GM21528 (cell line): ENCODE results near the gene RBM33.
"Not testable (repeated sequence)": the region's sequence is repeated elsewhere in the genome, so short reads cannot be mapped to it uniquely, and the experiment has no call there.

Experiments
- ATAC-seq: cut with Tn5 transposase; IDR thresholded peaks from one replicate; pipeline ENCODE4 v1.9.1; 2021; ENCODE audit warnings: mild to moderate bottlenecking, moderate library complexity; ENCODE audit not compliant: unreplicated experiment, low FRiP score

Gene RBM33

GRCh38 chr7:155815332-155816191, 171.1 kb downstream of the RBM33 start:
- ATAC-seq: peak; percentile 80

GRCh38 chr7:155816192-155816508, 171.7 kb downstream of the RBM33 start:
- ATAC-seq: no peak

DNA sequence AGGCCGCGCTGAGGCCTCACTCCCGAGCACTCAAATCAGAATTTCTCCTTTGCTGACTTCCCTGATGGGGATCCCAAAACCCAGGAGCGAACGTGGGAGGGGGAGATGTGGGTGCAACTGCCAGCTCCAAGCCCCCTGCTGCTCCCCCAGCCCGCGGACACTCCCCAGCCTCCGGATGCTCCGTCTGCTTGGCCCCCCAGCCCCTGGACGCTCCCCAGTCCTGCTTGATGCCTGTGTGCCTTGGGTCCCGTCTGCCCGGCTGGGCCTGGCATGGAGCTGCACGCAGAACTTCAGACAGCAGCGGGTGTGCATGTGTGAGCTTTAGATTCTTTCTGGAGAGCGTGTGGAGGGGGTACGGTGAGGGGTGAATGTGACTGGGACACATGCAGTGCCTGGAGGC, 172.5 kb downstream of the RBM33 start:
- ATAC-seq: no peak

DNA sequence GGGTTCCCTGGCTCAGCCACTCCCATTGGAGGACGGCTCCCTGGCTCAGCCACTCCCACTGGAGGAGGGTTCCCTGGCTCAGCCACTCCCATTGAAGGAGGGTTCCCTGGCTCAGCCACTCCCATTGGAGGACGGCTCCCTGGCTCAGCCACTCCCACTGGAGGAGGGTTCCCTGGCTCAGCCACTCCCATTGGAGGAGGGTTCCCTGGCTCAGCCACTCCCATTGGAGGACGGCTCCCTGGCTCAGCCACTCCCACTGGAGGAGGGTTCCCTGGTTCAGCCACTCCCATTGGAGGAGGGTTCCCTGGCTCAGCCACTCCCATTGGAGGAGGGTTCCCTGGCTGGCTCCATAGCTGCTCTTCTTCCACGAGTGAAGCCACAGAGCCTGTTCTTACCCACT, 173.1 kb downstream of the RBM33 start:
- not testable (repeated sequence) for ATAC-seq

GRCh38 chr7:155818154-155818819, 173.8 kb downstream of the RBM33 start:
- no peak for ATAC-seq

DNA sequence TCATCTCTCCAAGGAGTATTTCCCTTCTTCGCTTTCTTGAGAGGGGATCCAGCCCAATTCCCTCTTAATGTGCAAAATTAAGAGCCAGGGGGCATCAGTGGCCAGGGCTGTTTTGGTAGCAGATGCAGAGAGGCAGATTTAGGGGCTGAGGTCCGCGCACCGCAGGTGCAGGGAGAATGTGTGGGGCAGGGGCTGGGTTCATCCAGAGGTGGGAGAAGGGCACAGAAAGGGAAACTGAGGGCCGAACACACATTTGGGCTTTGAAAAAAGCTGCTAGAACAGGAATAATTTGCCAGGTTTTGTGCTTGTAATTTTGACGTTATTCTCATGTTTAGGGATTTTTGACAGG, 174.3 kb downstream of the RBM33 start:
- ATAC-seq: no peak

GRCh38 chr7:155819186-155819585, 174.7 kb downstream of the RBM33 start:
- ATAC-seq: no peak

GRCh38 chr7:155820246-155820645, 175.8 kb downstream of the RBM33 start:
- no peak for ATAC-seq

DNA sequence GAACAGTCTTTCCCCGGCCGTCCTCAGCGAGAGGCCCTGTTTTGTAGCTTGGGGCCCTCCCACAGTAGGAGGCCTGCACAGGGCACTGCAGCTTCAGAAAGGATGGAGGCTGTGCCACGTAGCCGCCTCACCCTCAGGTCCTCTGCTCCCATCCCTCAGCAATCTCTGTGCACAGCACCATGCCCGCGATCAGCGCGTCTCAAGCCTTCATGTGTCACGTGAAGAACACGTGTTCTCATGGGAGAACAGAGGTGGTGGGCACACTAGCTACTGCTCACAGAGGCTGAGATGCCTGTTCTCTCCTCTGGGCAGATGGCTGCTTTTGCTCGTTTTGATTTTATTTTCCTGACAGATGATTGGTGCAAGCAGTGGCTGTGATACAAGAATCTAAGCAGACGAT, 176.3 kb downstream of the RBM33 start:
- ATAC-seq: no peak

- ATAC-seq: no peak
Observed at GRCh38 chr7:155821851-155822250, 177.4 kb downstream of the RBM33 start.

DNA sequence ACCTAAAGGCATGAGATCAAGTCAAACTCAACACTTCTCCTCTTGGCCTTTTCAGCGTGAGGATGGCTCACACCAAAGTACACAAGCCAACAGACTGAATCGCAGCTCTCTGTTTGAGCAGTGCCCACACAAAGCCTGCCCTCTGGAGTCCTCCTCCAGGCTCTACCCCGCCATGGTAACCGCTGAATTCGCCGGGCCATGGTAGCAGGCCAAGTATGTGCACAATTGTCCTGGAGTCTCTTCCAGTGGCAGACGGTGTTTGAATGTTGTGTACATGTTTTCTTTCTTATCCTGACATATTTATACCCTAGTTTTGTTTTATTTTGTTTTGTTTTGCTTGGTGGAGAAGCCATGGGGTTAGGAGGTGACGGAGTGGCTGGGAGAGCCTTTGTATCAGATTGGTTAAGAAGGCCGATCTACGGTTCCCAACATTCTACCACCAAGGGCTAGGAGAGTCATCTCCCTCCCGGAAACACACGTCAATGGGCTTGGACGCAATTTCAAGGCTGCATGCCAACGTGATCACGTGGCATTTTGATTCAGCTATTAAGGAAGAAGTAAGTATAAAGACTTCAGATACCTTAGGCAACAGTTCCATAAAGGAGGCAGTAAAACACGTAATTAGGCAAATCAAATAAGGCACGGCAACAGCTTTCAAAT, 179.9 kb downstream of the RBM33 start:
- no peak for ATAC-seq

GRCh38 chr7:155825336-155825735, 180.9 kb downstream of the RBM33 start:
- no peak for ATAC-seq

DNA sequence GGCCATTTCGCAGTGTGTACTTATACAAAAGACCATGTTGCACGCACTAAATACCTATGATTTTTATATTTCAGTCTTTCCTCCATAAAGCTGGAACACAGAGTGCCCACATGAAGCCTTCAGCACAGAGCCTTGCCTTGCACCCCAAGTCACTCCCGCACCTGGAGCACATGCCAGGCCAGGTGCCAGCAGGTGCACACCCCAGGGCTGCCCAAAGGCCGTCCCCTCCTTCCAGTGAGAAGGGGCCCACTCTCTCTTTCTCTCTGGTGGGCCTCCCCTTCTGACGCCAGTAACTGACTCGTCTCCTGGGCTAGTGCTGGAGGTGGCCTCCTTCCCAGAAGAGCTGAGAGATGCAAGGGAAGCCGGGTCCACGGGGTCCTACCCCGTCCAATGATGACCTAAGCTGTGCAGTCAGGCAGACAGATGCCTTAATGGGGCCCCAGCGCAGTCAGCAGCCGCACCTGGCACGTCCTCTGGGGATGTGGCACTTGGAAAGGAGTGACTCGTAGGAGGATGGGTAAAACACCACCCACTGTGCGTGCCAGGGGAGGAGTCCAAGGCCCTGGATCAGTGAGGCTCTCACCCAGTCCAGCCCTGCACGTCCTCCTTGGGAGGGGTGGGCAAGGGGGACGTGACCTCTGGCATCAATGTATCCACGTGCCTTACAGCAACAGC, 185.5 kb downstream of the RBM33 start:
- ATAC-seq: no peak
